Endodermal cell (in vitro differentiated cells): ENCODE data around the gene YY1. TPM values are rescaled to one million over a fixed set of nuclear protein-coding genes. Genes with fewer than 3 reads are reported as not detected.

Source experiments
- DNase-seq: peaks from one replicate; pipeline ENCODE4 v3.0.0-alpha.2; 2017
- H3K27ac ChIP-seq: 2 replicates; pipeline ENCODE4 v1.5.1; 2013; ENCODE audit warnings: mild to moderate bottlenecking, low read depth, low read length, moderate library complexity
- H3K27me3 ChIP-seq: 2 replicates; pipeline ENCODE4 v1.6.1; 2013; ENCODE audit warnings: mild to moderate bottlenecking, low read length, moderate library complexity; ENCODE audit not compliant: insufficient read depth, control insufficient read depth, poor library complexity, severe bottlenecking
- H3K36me3 ChIP-seq: 2 replicates; pipeline ENCODE4 v1.7.0; 2013; ENCODE audit warnings: mild to moderate bottlenecking, low read length, moderate library complexity; ENCODE audit not compliant: control insufficient read depth, insufficient read depth
- H3K4me1 ChIP-seq: one replicate; pipeline ENCODE4 v1.7.0; 2013; ENCODE audit warnings: low read length; ENCODE audit not compliant: control insufficient read depth, insufficient read depth
- H3K4me3 ChIP-seq: 2 replicates; pipeline ENCODE4 v1.5.1; 2013; ENCODE audit warnings: mild to moderate bottlenecking, low read length, moderate library complexity
- H3K9ac ChIP-seq: 2 replicates; pipeline ENCODE4 v1.6.1; 2013; ENCODE audit warnings: mild to moderate bottlenecking, low read length, moderate library complexity; ENCODE audit not compliant: poor library complexity, severe bottlenecking; ENCODE audit errors: extremely low read depth
- H3K9me3 ChIP-seq: 2 replicates; pipeline ENCODE4 v1.6.1; 2013; ENCODE audit warnings: mild to moderate bottlenecking, low read length, moderate library complexity; ENCODE audit not compliant: control insufficient read depth
- H3K27ac Mint-ChIP-seq: 2 replicates; pipeline ENCODE4 v1.8.0; 2020; ENCODE audit warnings: mixed read lengths
- H3K27me3 Mint-ChIP-seq: 2 replicates; pipeline ENCODE4 v1.8.0; 2021; ENCODE audit warnings: mild to moderate bottlenecking, mixed read lengths; ENCODE audit not compliant: insufficient read depth
- H3K36me3 Mint-ChIP-seq: 2 replicates; pipeline ENCODE4 v1.8.0; 2020; ENCODE audit warnings: low read depth, mixed read lengths
- H3K4me1 Mint-ChIP-seq: 2 replicates; pipeline ENCODE4 v1.8.0; 2020; ENCODE audit warnings: mixed read lengths
- H3K4me3 Mint-ChIP-seq: 2 replicates; pipeline ENCODE4 v1.8.0; 2020; ENCODE audit warnings: mild to moderate bottlenecking, moderate library complexity, mixed read lengths
- H3K9me3 Mint-ChIP-seq: 2 replicates; pipeline ENCODE4 v1.8.0; 2020; ENCODE audit warnings: mild to moderate bottlenecking, mixed read lengths
- CTCF ChIP-seq: fragments of 200-600 bp; sonication (generic); conservative IDR thresholded peaks from 2 replicates; pipeline ENCODE4 v1.5.0; 2021; ENCODE audit warnings: antibody characterized with exemption, mild to moderate bottlenecking
- WGBS, 2 experiments: methylation state at CpG; one replicate each; pipeline versions ENCODE4 v1.1.5 to v1.1.7; 2013; ENCODE audit warnings: missing lambda C conversion rate in 2 of 2, mixed read lengths in 1 of 2; ENCODE audit not compliant: insufficient coverage in 1 of 2, insufficient read length in 1 of 2; 5-methylcytosine and 5-hydroxymethylcytosine counted together
- total RNA-seq, 2 donors: library from RNA; stranded (reverse); fragmentation: NEBNext Ultra II Directional in 1 of 2; extraction: Animal tissue kit (Norgen Biotek cat#: 25700) in 1 of 2; gene quantifications; 2 replicates in 1 of 2; 3 replicates in 1 of 2; pipeline ENCODE4 v1.2.1, GENCODE V29; 2021

YY1 gene
- total RNA-seq, 2 donors from 2014 or later: 94.8 to 103 TPM

DNA sequence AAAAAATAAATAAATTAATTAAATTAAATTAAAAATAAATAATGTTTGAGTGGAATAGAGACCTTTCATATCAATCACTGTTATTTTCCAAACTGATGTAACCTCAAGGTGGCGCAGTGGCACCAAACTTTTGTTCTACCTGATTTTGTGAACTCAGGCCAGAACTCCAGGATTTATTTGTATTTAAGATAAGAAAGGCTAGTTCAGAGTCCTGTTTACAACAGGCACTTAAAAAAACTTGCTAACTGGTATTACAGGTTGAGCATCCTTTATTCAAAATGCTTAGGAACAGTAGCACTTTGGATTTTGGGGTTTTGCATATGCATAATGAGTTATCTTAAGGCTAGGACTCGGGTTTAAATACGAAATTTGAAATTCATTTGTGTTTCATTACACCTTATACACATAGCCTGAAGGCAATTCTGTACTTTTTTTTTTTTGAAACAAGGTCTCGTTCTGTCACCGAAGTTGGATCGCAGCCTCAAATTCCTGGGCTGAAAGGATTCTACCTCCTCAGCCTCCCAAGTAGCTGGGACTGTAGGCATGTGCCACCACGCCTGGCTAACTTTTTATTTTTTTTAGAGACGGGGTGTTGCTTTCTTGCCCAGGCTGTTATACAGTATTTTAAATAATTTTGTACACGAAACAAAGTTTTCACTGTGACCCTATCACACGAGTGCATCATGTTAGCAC, 32.4 kb downstream of the YY1 start:
- Histone ChIP-seq H3K27ac (no peak overlapping the region), H3K27me3 (no peaks in the 10 kb centered on the region)
- no peak overlapping the region for H3K27ac Mint-ChIP-seq

GRCh38 chr14:100274250-100274649, 35.3 kb downstream of the YY1 start:
- Mint-ChIP-seq H3K4me1 (peaks cover 21% of the 10 kb centered on the region), H3K27ac (no peak overlapping the region), H3K36me3 (peaks cover 48% of the 10 kb centered on the region), H3K9me3 (no peaks in the 10 kb centered on the region), H3K27me3 (no peaks in the 10 kb centered on the region), H3K4me3 (no peak overlapping the region)
- WGBS, 2 experiments: 94 to 96% methylated on average over 4 of the region's 4 CpGs
- Histone ChIP-seq H3K36me3 (peaks cover 78% of the 10 kb centered on the region), H3K9ac (no peak overlapping the region), H3K27me3 (no peaks in the 10 kb centered on the region), H3K9me3 (no peaks in the 10 kb centered on the region), H3K27ac (no peak overlapping the region), H3K4me1 (no peaks in the 10 kb centered on the region), H3K4me3 (no peak overlapping the region)
- peak; percentile 19 for DNase-seq
- no peak for TF ChIP-seq CTCF

More for the DNA sequence above, 32.4 kb downstream of the YY1 start:
- Mint-ChIP-seq H3K27me3 (no peaks in the 10 kb centered on the region), H3K4me1 (peaks cover 17% of the 10 kb centered on the region), H3K4me3 (no peak overlapping the region), H3K9me3 (no peaks in the 10 kb centered on the region), H3K36me3 (peaks cover 48% of the 10 kb centered on the region)
- peak; percentile 66 for TF ChIP-seq CTCF
- DNase-seq: peak; percentile 60
- Histone ChIP-seq H3K9ac (no peak overlapping the region), H3K36me3 (peaks cover 72% of the 10 kb centered on the region), H3K4me1 (no peaks in the 10 kb centered on the region), H3K4me3 (no peak overlapping the region), H3K9me3 (no peaks in the 10 kb centered on the region)
- WGBS, 2 experiments: 92 to 96% methylated on average over 8 to 10 of the region's 10 CpGs

GRCh38 chr14:100275214-100275613, 36.3 kb downstream of the YY1 start:
- WGBS, 2 experiments: 92 to 93% methylated on average over 6 of the region's 7 CpGs
- DNase-seq: peak; percentile 14
- H3K9ac ChIP-seq: no peak overlapping the region
- Mint-ChIP-seq H3K27ac (peak overlapping the region; percentile 60), H3K9me3 (no peaks in the 10 kb centered on the region), H3K36me3 (peaks cover 48% of the 10 kb centered on the region), H3K4me3 (no peak overlapping the region), H3K4me1 (peaks cover 24% of the 10 kb centered on the region), H3K27me3 (no peaks in the 10 kb centered on the region)
- H3K36me3 ChIP-seq: peaks cover 79% of the 10 kb centered on the region
- TF ChIP-seq CTCF: no peak
- no peaks in the 10 kb centered on the region for H3K9me3 ChIP-seq
- H3K4me1 ChIP-seq: no peaks in the 10 kb centered on the region
- no peak overlapping the region for H3K4me3 ChIP-seq
- no peak overlapping the region for H3K27ac ChIP-seq
- H3K27me3 ChIP-seq: no peaks in the 10 kb centered on the region
